Putamen (tissue), 1 donor: Measurements from ENCODE around the gene HYAL1.

Experiments
- DNase-seq: peaks from one replicate; pipeline ENCODE4 v3.0.0-alpha.2; 2016; ENCODE audit warnings: low spot score

Gene HYAL1

GRCh38 chr3:50303013-50303815 is at the start of gene HYAL1:
Gene HYAL1 (minus strand): TSS chr3:50303574. CDS start chr3:50302956, 618 bp downstream.
- no peak for DNase-seq

- DNase-seq, result no peak
Measured at GRCh38 chr3:50352781-50353180, 49.4 kb upstream of the HYAL1 start.

GRCh38 chr3:50351323-50351697 is 47.9 kb upstream of the HYAL1 start:
- no peak for DNase-seq

- peak; percentile 97 for DNase-seq
Measured at GRCh38 chr3:50350527-50351322, 47.4 kb upstream of the HYAL1 start, which contains the start of the genes CYB561D2 and NPRL2. Gene CYB561D2 (plus strand): TSS chr3:50350862. CDS start chr3:50351434, 572 bp downstream. Gene NPRL2 (minus strand): TSS chr3:50350775. CDS start chr3:50350652, 123 bp downstream.

GRCh38 chr3:50350213-50350526 is 46.8 kb upstream of the HYAL1 start:
- no peak for DNase-seq

- no peak for DNase-seq
Measured at GRCh38 chr3:50347187-50347813, 43.9 kb upstream of the HYAL1 start.

- DNase-seq, result no peak
Measured at GRCh38 chr3:50345586-50346234, 42.3 kb upstream of the HYAL1 start, which contains the start of gene ZMYND10. Gene ZMYND10 (minus strand): TSS chr3:50345732. CDS start chr3:50345579, 153 bp downstream.

- no peak for DNase-seq
Measured at GRCh38 chr3:50345008-50345407, 41.6 kb upstream of the HYAL1 start.

GRCh38 chr3:50342813-50343633 is 39.6 kb upstream of the HYAL1 start:
- DNase-seq, result no peak

- no peak for DNase-seq
Measured at GRCh38 chr3:50341996-50342650, 38.7 kb upstream of the HYAL1 start.

- DNase-seq, result no peak
Measured at GRCh38 chr3:50341537-50341936, 38.2 kb upstream of the HYAL1 start.

GRCh38 chr3:50340448-50341329 is 37.3 kb upstream of the HYAL1 start, which contains the start of gene RASSF1:
Gene RASSF1 (minus strand): TSS chr3:50340836. CDS start chr3:50340805, 31 bp downstream.
- no peak for DNase-seq

GRCh38 chr3:50340147-50340447 is 36.7 kb upstream of the HYAL1 start:
- DNase-seq, result no peak

GRCh38 chr3:50339485-50340146 is 36.2 kb upstream of the HYAL1 start:
- DNase-seq, result no peak

- DNase-seq, result no peak
Measured at GRCh38 chr3:50338965-50339364, 35.6 kb upstream of the HYAL1 start.

- peak; percentile 98 for DNase-seq
Measured at GRCh38 chr3:50337175-50337861, 33.9 kb upstream of the HYAL1 start.

- no peak for DNase-seq
Measured at GRCh38 chr3:50336452-50337174, 33.2 kb upstream of the HYAL1 start.
